Caco-2 (cell line): ENCODE data around the gene KIAA0753. TPM values are rescaled to one million over a fixed set of nuclear protein-coding genes. Genes with fewer than 3 reads are reported as not detected.

Experiments
- BruUV-seq: library from RNA; stranded (reverse); fragments of 400-500 nt; replicated peaks from 2 replicates; lab custom pipeline; 2021; lab: Mats Ljungman, UMichigan
- CTCF ChIA-PET: fragments of 300-600 bp; sonication (Branson Sonifier 250); formaldehyde crosslinking; loops from one replicate; lab custom pipeline; 2022; ENCODE audit warnings: antibody characterized with exemption; lab: Charles Lee
- POLR2A ChIA-PET: fragments of 300-600 bp; sonication (Branson Sonifier 250); formaldehyde crosslinking; loops from one replicate; lab custom pipeline; 2022; ENCODE audit warnings: antibody characterized with exemption; lab: Charles Lee
- DNase-seq, 2 experiments: peaks; one replicate each; pipeline versions ENCODE4 v3.0.0 to v3.0.0-alpha.2; 2020 to 2022
- H3K27me3 ChIP-seq: replicated peaks from 2 replicates; pipeline ENCODE4 v1.6.0; 2011; ENCODE audit warnings: low read length; ENCODE audit not compliant: control insufficient read depth, insufficient read depth
- H3K36me3 ChIP-seq: 2 replicates; pipeline ENCODE4 v1.5.1; 2011; ENCODE audit warnings: low read length; ENCODE audit not compliant: control insufficient read depth, insufficient read depth
- H3K4me1 ChIP-seq: fragments of 250-450 bp; sonication (Bioruptor Pico); 2 replicates; pipeline ENCODE4 v1.5.1; 2020; ENCODE audit warnings: mild to moderate bottlenecking
- H3K4me3 ChIP-seq: 2 replicates; pipeline ENCODE4 v1.5.1; 2011; ENCODE audit warnings: low read depth, mild to moderate bottlenecking, control low read depth, low read length
- H3K9me3 ChIP-seq: fragments of 250-450 bp; sonication (Bioruptor Pico); 2 replicates; pipeline ENCODE4 v1.5.1; 2020; ENCODE audit warnings: mild to moderate bottlenecking, moderate library complexity
- H3K27ac Mint-ChIP-seq: one replicate; pipeline ENCODE4 v1.8.0; 2022; ENCODE audit warnings: mixed read lengths; ENCODE audit not compliant: unreplicated experiment
- H3K27me3 Mint-ChIP-seq: one replicate; pipeline ENCODE4 v1.8.0; 2022; ENCODE audit warnings: mixed read lengths; ENCODE audit not compliant: insufficient read depth, unreplicated experiment
- H3K36me3 Mint-ChIP-seq: one replicate; pipeline ENCODE4 v1.8.0; 2022; ENCODE audit warnings: mild to moderate bottlenecking, mixed read lengths; ENCODE audit not compliant: insufficient read depth, unreplicated experiment
- H3K4me1 Mint-ChIP-seq: one replicate; pipeline ENCODE4 v1.8.0; 2022; ENCODE audit warnings: low read depth, mixed read lengths; ENCODE audit not compliant: unreplicated experiment
- H3K4me3 Mint-ChIP-seq: one replicate; pipeline ENCODE4 v1.8.0; 2022; ENCODE audit warnings: mild to moderate bottlenecking, moderate library complexity, mixed read lengths; ENCODE audit not compliant: unreplicated experiment
- H3K9me3 Mint-ChIP-seq: one replicate; pipeline ENCODE4 v1.8.0; 2022; ENCODE audit warnings: mixed read lengths; ENCODE audit not compliant: unreplicated experiment
- CTCF ChIP-seq, 2 experiments: fragments of 200-600 bp in 1 of 2; IDR thresholded peaks; 1 replicate in 1 of 2; 2 replicates in 1 of 2; pipeline versions ENCODE4 v1.5.1 to v1.8.0; 2011 to 2022; ENCODE audit warnings: antibody characterized with exemption in 1 of 2, control low read depth in 1 of 2, inconsistent platforms in 1 of 2, low read depth in 1 of 2, low read length in 1 of 2, mild to moderate bottlenecking in 1 of 2, moderate library complexity in 1 of 2; ENCODE audit not compliant: insufficient read depth in 1 of 2, severe bottlenecking in 1 of 2, unreplicated experiment in 1 of 2
- intact Hi-C: fragments of 100-400 bp; cut with micrococcal nuclease; formaldehyde crosslinking; loops from one replicate; pipeline ENCODE4 v1.10.0; 2022; ENCODE audit not compliant: unreplicated experiment
- total RNA-seq: library from RNA; stranded (reverse); gene quantifications from 2 replicates; pipeline ENCODE4 v1.2.3, GENCODE V29; 2022

The KIAA0753 gene
- total RNA-seq, 1 experiment from 2014 or later: 7.7 TPM

- intact Hi-C loops: no loop called here
Measured at GRCh38 chr17:6677158-6677831, 36.8 kb upstream of the KIAA0753 start.

GRCh38 chr17:6676802-6677157, 36.3 kb upstream of the KIAA0753 start:
- Mint-ChIP-seq H3K27me3 (no peaks in the 10 kb centered on the region), H3K9me3 (no peaks in the 10 kb centered on the region), H3K4me3 (no peak overlapping the region), H3K4me1 (no peaks in the 10 kb centered on the region), H3K27ac (no peak overlapping the region), H3K36me3 (no peaks in the 10 kb centered on the region)
- no peak for TF ChIP-seq CTCF (IDR thresholded peaks at IDR 0.05; ENCODE audit: insufficient read depth in 1 of 2, low read depth in 1 of 2, low read length in 1 of 2, severe bottlenecking in 1 of 2, unreplicated experiment in 1 of 2)
- no peaks in the 10 kb centered on the region for H3K36me3 ChIP-seq
- no peak overlapping the region for H3K4me3 ChIP-seq
- POLR2A ChIA-PET: no interaction called here
- no peaks in the 10 kb centered on the region for H3K27me3 ChIP-seq
- no peak for DNase-seq
- intact Hi-C loops: no loop called here
- no peaks in the 10 kb centered on the region for H3K9me3 ChIP-seq
- BruUV-seq: no TSS peak
- no peaks in the 10 kb centered on the region for H3K4me1 ChIP-seq
- CTCF ChIA-PET: no interaction called here

More at GRCh38 chr17:6677158-6677831, 36.8 kb upstream of the KIAA0753 start:
- DNase-seq: no peak
- no peaks in the 10 kb centered on the region for H3K27me3 ChIP-seq
- no peak overlapping the region for H3K4me3 ChIP-seq
- POLR2A ChIA-PET: no interaction called here
- Mint-ChIP-seq H3K27ac (no peak overlapping the region), H3K36me3 (no peaks in the 10 kb centered on the region), H3K4me1 (no peaks in the 10 kb centered on the region), H3K9me3 (no peaks in the 10 kb centered on the region), H3K27me3 (no peaks in the 10 kb centered on the region), H3K4me3 (no peak overlapping the region)
- BruUV-seq: no TSS peak
- H3K9me3 ChIP-seq: no peaks in the 10 kb centered on the region
- H3K36me3 ChIP-seq: no peaks in the 10 kb centered on the region
- no peaks in the 10 kb centered on the region for H3K4me1 ChIP-seq
- no peak for TF ChIP-seq CTCF (IDR thresholded peaks at IDR 0.05; ENCODE audit: insufficient read depth in 1 of 2, low read depth in 1 of 2, low read length in 1 of 2, severe bottlenecking in 1 of 2, unreplicated experiment in 1 of 2)
- CTCF ChIA-PET: no interaction called here

- H3K27me3 Mint-ChIP-seq: no peaks in the 10 kb centered on the region
- TF ChIP-seq CTCF (IDR thresholded peaks at IDR 0.05; ENCODE audit: insufficient read depth in 1 of 2, low read depth in 1 of 2, low read length in 1 of 2, severe bottlenecking in 1 of 2, unreplicated experiment in 1 of 2): no peak
- no peaks in the 10 kb centered on the region for H3K9me3 Mint-ChIP-seq
- CTCF ChIA-PET: no interaction called here
- H3K27ac Mint-ChIP-seq: no peak overlapping the region
- H3K36me3 Mint-ChIP-seq: no peaks in the 10 kb centered on the region
- Histone ChIP-seq H3K9me3 (no peaks in the 10 kb centered on the region), H3K36me3 (no peaks in the 10 kb centered on the region), H3K27me3 (no peaks in the 10 kb centered on the region), H3K4me1 (no peaks in the 10 kb centered on the region), H3K4me3 (no peak overlapping the region)
- no peak for DNase-seq
- H3K4me1 Mint-ChIP-seq: no peaks in the 10 kb centered on the region
- no TSS peak for BruUV-seq
- no peak overlapping the region for H3K4me3 Mint-ChIP-seq
- POLR2A ChIA-PET: no interaction called here
- intact Hi-C loops: no loop called here
Measured at GRCh38 chr17:6675201-6675825, 34.8 kb upstream of the KIAA0753 start.
